ENCODE data around the gene POTEB3.
"Not testable (repeated sequence)": the region's sequence is repeated elsewhere in the genome, so short reads cannot be mapped to it uniquely, and the experiment has no call there.

GRCh38 chr15:21397186-21397585, 43.1 kb downstream of the POTEB3 start:
- TF ChIP-seq EZH2phosphoT487, CTCF (IDR thresholded peaks at IDR 0.05): not testable (repeated sequence)
